ENCODE data around the gene GTSE1. TPM values are rescaled to one million over a fixed set of nuclear protein-coding genes. Genes with fewer than 3 reads are reported as not detected.
A peak's percentile ranks its signal among the peaks of the same experiment; 100 is the strongest.

Gene GTSE1
- total RNA-seq, 1 donor from 2014 or later, result 6.3 TPM

DNA sequence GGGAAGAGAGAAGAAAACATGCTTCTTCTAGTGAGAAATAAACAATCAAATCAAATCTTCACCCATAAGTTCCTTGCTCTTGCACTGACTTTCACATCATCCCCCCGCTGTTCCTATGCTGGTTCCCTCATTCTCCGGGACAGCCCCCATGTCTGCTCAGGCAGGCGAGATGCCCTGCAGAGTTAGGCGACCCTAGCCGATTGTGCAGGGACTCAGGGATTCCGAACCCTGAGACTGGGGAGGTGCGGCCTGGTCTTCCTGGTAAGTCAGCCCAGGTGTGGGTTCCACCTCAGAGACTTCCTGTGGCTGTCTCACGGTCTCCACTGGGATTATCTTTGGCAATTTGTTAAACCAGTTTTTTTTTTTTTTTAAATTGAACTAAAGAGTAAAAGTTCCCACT, 22.3 kb upstream of the GTSE1 start:
- no peak for DNase-seq (ENCODE audit: low read depth in 2 of 2)

DNA sequence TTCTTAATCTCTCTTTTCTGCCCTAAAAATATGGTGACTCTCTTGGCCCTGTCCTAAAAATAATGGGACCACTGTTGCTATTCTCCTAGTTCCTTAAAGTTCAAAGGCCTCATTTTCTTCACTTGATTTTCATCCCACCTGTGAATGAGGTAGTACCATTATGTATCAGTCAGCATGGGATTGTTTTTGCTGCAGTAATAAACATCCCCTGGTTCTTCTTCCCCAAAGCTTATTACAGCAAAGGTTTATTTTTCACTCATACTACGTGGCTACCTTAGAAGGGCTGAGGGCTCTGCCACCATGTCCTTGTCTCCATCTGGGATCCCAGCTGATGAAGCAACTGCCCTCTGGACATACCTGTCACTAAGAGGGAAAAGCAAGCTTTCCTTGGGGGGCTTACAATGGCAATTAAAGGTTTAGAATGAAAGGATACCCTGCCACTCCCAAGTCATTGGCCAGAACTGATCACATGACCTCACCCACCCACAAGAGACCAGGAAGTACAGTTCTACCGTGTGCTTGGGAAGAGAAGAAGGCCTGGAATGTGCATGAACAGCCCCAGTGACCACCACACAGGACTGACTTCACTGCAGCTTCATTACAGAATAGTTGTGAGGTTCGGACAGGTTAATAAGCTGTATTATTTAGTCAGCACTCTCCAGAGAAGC, 21.1 kb upstream of the GTSE1 start:
- no peak for DNase-seq (ENCODE audit: low read depth in 2 of 2)

DNA sequence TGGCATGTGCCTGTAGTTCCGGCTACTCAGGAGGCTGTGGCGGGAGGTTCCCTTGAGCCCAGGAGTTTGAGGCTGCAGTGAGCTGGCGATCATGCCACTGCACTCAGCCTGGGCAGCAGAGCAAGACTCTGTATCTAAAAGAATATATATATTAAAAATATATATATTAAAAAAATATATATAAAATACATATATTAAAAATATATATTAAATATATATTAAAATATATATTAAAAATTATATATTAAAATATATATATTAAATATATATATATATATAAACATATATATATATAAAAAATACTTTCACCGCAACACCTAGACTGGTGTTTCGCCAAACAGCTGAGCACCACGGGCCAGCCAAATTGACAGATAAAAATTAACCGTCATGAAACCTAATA, 20.1 kb upstream of the GTSE1 start:
- no peak for DNase-seq (ENCODE audit: low read depth in 2 of 2)

DNA sequence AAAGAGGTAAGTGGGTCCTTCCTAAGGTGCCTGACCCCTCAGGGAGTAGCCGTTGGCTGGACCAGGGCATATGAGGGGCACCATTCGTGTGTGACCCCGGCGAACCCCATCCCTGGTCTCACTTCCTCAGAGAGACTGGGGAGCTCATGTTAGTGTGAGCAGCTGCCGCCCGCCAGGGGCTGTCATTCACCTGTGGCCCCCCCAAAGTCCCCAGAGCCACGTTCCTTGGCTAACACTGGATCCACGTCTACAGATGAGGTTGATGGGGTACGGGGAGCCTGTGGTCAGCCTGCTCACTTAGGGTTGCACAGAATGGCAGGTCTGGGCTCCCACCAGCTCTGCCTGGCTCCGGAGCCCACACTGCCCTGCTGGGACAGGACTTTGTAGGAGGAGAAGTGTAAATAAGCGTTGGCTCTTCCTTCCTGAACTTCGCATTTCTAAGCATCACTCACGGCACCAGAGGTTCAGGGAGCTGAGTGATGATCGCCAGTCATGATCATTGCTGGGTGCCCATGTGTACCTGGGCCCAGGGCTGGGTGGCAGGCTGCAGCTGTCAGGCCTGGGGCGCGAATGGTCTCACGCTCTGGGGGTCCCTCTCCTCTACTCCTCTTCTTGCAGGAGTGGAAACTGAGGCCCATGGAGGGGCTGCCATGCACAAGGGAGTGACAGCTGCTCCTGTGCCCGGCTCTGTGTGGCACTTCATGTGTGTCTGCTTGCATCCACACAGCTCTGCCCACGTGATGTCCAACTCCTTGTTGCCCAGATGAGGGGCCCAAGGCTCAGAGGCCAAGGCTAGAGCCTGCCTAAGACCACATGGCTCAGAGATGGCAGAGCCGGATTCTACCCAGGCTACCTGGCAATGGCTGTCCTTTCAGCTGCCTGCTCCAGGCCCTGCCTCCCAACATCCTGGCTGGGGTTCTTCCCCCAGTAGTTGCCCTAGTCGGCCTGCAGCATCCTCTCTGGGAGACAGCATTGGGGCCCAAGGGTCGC, 17.7 kb upstream of the GTSE1 start:
- DNase-seq (ENCODE audit: low read depth in 2 of 2), result no peak

DNA sequence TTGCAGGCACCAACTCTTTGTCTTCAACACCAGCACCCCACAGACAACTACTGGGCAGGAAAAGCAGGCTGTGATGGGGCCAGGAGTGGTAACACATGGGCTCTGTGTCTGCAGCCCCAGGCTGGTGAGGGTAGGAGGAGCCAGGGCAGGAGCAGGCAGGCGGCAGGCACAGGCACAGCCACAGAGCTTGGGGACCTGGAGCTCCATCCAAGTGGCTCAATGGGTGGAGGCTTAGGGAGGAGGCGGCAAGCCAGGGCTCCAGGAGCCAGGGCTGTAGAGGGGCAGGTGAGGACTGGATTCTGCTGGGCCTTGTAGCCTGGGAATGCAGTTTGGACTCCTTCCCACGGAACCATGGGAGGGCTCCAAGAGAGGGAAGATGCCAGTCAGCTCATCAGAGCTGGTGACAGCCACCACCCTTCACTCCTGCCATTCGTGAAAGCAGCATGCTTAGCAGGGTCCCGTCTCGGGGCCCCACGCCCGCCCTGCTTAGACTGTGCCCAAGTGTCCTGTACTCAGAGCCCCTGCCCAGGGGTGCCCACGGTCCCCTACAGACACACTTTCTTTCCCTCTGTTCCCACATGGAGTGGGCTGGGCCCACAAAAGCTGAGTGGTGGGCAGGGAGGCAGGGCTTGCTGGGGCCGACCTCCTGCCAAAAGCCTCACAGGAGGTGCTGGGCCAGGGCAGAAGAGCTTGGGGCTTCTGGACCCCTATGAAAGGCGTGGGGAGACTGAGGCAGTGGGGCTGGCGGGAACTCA, 16.4 kb upstream of the GTSE1 start:
- DNase-seq (ENCODE audit: low read depth in 2 of 2), result no peak

DNA sequence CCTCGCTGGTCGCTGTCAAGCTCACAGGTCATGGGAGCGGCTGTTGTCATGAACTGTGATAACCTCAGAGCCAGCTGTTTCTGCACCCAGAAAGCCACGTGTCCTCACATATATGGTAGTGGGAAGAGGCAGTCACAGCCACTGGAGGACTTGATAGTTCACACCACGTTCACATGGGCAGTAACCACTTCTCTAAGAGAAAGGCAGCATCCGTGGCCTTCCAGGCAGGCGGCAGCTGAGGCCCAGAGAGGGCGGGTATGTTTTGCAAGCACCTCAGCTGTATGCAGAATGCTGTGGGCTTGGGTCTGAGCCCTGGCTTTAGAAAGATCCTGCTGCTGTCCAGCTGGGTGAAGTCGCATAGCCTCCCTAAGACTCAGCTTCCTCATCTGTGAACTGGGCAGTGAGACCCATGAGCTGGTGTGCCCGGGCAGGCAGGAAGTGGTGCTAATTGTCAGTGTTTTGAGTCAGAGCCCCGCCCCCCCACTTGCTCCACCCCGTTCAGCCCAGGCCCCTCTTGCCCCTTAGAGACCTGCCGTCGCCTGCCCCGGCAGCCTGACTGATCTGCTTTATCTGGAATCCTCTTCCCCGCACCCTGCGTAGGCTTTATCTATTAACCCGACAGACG, 15.6 kb upstream of the GTSE1 start:
- no peak for DNase-seq (ENCODE audit: low read depth in 2 of 2)

DNA sequence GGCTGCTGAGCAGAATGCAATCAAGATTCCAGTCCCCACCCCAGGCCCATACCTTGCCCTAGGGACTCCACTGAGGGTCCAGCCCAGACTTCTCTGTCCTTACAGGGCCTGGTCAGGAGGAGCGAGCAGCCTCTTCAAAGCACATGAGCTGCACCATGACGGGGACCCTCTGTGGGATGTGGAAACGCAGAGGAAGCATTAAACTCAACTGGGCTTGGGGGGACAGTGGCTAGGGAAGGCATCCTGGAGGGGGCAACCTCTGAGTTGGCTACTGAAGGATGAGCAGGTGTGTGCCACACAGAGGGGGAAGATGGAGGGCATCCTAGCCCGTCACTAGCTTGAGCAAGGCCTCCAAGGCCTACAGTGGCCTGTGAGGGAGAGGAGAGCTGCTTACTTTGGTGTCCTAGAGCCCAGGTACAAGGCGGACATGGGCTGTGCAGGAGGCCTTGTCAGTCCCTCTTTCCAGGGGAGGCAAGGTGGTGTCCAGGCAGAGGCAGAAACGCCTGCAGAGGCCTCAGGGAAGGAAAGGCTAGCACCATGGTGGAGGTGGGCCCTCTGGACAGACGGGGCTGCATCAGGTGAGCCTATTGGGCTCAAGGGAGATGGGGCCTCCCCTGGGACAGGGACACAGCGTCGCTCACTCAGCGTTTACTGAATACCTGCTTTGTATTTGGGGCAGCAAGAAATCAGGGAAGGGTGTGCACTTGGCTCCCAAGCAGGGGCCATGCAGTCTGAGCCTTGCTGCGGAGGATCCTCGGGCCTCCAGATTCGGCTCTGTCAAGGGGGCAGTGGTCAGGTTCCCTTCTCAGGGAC, 14.6 kb upstream of the GTSE1 start:
- no peak for DNase-seq (ENCODE audit: low read depth in 2 of 2)

DNA sequence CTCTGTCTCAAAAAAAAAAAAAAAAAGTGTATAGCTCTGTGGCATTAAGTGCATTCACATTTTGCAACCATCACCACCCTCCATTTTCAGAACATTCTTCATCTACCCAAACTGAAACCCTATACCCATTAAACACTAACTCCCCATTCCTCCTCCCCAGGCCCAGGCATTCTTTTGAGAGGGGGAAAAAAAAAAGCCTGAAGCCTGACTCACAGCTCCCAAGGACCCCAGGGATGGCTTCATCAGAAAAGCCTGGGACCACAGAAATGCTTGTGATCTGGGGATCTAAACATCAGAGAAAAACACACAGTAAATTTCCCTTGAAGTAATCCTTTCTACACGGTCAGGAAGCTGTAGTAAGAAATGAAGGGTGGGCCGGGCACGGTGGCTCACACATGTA, 10.7 kb upstream of the GTSE1 start:
- DNase-seq (ENCODE audit: low read depth in 2 of 2), result no peak

DNA sequence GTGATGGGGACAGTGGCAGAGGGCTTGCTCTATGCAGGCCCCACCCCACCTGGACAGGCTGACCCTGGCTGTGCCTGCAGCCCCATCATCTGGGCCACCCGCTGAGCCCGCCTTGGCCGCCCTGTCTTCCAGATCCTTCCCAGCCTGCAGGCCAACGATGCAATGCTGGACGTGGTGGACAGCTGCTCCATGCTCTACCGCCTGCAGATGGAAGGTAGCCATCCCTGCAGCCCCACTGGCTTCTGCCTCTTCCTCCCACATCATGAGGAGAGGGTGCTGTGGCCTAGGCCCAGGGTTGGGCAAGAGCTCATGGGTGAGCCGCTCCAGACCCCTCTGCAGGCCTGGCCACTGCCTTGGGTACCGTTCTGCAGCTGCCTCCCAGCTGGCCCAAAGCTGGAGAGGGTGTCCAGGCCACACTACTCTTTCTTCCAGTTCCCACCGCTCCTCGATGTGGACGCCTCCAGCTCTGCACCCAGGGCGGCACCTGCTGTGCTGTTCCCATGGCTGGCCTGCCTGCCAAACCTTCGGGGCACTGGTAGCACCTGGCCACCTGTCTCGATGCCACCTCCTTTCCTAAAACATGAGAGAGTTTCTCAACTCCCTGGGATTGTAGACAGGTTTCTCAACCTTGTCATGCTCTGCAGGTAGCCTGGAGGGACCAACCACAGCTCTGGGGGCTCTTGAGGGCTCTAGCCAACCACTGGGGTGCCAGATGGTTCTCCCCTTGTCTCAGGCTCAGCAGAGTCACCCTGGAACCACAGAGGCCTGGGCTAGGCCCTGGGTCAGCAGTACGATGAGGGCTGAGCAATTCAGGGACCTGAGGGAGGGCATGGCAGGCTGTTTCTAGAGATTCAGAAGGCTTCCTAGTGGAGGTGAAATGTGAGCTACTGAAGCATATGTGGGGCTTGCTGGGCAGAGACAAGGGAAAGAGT, 9.5 kb upstream of the GTSE1 start:
- no peak for DNase-seq (ENCODE audit: low read depth in 2 of 2)

DNA sequence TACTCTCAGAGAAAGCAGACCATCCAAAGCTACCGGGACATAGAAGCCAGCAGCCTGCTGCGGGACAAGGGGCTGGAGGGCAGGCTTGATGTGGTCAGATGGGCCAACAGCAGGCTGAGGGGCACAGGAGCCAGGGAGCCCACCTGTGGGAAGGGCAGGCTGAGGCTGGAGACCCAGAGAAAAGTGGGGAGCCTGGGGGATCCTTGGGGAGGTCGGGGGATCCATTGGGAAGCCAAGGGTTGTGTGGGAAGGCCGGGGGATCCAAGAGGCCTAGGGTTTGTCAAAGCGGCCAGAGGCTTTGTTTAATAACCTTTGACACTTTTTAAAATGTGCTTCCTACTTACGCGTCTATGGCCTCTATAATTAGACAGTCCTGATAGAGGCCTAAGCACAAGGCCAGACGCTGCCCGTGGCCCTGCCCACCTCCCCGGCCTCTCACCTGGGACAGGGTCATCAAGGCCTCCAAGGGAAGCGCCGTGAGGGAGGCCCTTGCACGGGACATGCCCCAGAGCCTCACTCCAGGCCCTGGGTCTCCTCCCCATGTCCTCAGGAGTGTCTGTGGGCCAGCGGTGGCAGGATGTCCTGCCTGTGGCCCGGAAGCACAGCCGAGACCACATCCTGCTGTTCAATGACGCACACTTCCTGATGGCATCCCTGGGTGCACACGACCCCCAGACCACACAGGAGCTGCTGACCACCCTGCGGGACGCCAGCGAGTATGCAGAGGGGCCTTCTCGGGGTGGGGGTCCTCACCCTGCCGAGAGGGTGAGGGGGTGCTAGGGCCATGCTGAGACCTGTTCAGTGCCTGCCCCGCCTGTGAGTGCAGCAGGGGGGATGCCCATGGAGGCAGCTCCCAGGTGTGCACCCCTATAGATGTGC, 8.6 kb upstream of the GTSE1 start:
- DNase-seq (ENCODE audit: low read depth in 2 of 2), result peak; percentile 40 to 55

DNA sequence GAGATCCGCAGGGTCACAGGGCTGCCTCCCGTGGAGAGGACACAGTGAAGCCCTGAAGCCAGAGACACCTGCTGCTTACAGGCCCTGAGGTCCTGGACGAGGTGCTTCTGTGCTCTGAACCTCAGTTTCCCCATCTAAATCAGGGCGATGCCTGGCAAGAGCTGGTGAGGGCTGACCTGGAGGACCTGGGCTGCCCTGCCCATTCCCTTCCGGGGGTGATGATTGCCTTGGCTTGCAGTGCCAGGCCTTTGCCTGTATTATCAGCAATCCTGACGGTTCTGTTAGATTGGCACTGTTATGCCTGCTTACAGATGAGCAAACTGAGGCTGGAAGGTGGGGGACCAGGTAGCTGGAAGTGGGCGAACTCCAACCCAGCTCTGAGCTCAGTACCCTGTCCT, 7.8 kb upstream of the GTSE1 start:
- DNase-seq (ENCODE audit: low read depth in 2 of 2), result no peak

DNA sequence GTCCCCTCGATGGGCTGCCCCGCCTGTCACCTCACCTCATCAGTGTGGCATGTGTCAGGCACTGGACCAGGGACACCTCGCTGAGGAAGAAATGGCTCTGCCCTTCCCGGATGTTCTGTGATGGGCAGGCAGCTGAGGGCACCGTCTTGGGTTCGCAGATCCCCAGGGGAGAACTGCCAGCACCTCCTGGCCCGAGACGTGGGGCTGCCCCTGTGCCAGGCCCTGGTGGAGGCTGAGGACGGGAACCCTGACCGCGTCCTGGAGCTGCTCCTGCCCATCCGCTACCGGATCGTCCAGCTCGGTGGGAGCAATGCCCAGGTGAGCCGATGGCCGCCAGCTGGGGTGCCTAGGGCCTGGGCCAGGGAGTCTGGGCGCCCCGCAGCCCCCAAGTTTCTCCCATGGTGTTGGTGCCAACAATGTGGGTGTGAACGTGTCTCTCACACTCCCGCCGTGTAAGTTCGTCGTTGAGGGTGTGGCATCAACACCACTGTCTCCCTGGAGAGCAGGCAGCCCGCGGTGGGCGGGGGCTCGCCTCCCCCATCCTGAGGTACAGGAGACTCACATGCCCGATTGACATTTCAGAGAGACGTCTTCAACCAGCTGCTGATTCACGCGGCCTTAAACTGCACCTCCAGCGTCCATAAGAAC, 7.3 kb upstream of the GTSE1 start:
- DNase-seq (ENCODE audit: low read depth in 2 of 2), result no peak

DNA sequence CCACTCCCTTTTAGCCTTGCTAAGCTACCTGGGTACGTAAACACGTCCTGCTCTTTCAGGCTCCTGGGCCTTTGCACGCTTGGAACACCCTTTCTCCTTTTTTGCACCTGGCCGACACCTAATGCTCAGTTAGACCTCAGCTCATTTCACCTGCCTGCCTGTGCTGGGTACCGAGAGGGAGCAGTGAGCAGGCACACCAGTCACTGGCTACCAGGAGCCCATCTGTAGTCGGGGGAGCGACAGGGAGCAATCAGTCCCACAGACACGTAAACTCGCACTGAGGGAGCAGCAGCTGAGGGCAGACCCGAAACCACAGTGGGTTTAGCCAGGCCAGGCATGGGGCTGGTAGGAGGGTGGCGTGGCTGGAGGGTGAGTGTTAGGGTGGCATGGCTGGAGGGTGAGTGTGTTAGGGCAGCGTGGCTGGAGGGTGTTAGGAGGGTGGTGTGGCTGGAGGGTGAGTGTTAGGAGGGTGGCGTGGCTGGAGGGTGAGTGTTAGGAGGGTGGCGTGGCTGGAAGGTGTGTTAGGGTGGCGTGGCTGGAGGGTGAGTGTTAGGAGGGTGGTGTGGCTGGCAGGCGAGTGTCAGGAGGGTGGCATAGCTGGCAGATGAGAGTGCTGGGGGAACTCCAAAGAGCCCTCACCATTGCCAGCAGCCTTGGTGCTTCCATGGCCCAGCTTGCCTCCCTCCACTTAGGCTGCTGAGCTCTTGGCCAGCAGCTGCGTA, 6.4 kb upstream of the GTSE1 start:
- DNase-seq (ENCODE audit: low read depth in 2 of 2), result no peak

DNA sequence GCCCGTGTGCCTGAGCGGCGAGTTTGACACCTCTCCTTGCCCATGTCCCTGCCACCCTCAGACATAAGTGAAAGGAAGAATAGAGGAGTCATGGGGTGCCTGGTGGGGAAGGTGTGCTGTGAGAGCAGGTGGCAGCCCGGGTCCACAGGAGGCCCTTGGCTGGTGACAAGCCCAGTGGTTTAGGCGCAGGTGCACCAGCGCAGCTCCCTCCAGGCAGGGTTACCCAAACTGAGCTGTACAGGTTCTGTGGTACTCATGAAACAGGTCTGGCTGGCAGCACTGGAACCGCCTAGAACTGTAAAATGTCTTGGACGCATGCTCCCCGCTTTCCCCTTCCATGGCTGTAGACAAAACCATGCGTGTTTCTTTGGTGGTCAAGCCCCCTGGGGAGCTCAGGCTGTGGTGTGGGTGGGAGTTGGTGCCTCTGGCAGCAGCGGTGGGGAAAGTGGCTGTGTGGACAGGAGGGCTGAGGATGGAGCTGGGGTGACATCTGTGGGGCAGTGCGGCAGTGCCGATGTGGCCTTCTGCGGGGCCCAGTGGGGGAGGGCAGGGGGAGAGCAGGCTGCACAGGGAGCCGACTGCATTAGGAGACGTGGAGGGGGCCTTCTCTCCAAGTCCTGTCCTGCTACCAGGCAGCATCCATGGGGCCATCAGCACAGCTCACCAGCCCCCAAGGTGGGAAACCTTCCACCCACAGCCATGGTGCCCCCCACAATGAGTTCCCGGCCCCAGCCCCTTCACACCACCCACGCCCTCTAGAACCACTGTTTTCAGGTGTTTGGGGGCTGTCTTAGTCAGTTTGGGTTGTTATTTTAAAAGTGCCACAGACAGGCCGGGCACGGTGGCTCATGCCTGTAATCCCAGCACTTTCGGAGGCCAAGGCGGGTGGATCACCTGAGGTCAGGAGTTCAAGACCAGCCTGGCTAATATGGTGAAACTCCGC, 5.6 kb upstream of the GTSE1 start:
- no peak for DNase-seq (ENCODE audit: low read depth in 2 of 2)

DNA sequence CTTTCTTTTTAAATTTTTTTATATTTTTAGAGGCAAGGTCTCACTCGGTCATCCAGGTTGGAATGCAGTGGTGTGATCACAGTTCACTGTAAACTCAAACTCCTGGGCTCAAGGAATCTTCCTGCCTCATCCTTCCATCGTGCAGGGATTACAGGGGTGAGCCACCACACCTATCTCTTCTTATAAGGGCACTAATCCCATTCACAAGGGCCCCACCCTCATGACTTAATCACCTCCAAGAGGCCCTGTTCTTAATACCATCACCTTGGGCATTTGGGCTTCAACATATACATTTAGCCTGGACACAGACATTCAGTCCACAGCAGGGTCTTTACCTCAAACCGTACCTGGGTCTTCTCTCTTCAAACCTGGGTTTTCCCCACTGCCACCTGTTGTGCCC, 4.5 kb upstream of the GTSE1 start:
- DNase-seq (ENCODE audit: low read depth in 2 of 2), result no peak

DNA sequence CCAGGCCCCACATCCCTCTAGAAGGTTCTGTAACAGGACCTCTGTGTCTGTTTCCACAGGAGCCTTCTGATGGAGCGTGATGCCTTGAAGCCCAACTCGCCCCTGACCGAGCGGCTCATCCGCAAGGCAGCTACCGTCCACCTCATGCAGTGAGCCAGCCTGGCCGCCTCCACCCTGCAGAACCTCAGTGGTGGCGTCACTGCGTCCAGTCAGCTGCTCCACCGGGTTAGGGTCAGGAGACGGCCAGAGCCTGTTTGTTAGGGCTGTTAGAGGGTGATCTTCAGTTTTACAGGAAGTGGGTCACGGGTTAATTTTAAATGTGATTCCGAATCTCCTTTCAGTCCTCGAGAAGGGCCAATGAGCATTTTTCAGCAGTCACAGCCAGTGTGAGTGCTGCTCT, 3.9 kb upstream of the GTSE1 start:
- no peak for DNase-seq (ENCODE audit: low read depth in 2 of 2)
